RWPE2 (cell line): ENCODE data around the gene SP6.
A peak's percentile ranks its signal among the peaks of the same experiment; 100 is the strongest.

Experiments
- ATAC-seq: fragments of 200-7000 bp; cut with Tn5 transposase; 3 replicates; pipeline ENCODE4 v1.9.1; 2021; ENCODE audit warnings: low read depth
- DNase-seq: peaks from one replicate; pipeline ENCODE4 v3.0.0-alpha.2; 2020; ENCODE audit warnings: low spot score
- H3K27ac ChIP-seq: fragments of 450-650 bp; 2 replicates; pipeline ENCODE4 v1.5.1; 2017; ENCODE audit warnings: mild to moderate bottlenecking; ENCODE audit not compliant: poor library complexity, severe bottlenecking
- H3K27me3 ChIP-seq: fragments of 250-450 bp; sonication (Bioruptor Pico); 2 replicates; pipeline ENCODE4 v1.5.1; 2021; ENCODE audit warnings: mild to moderate bottlenecking, moderate library complexity; ENCODE audit not compliant: insufficient read depth, poor library complexity, severe bottlenecking
- H3K36me3 ChIP-seq: fragments of 250-450 bp; sonication (Bioruptor Pico); 2 replicates; pipeline ENCODE4 v1.5.1; 2020; ENCODE audit warnings: low read depth, mild to moderate bottlenecking, moderate library complexity
- H3K4me1 ChIP-seq: fragments of 250-450 bp; sonication (Bioruptor Pico); 2 replicates; pipeline ENCODE4 v1.5.1; 2021; ENCODE audit warnings: mild to moderate bottlenecking, moderate library complexity; ENCODE audit not compliant: insufficient read depth, poor library complexity, severe bottlenecking
- H3K4me3 ChIP-seq: fragments of 250-450 bp; sonication (Bioruptor Pico); 2 replicates; pipeline ENCODE4 v1.5.1; 2021; ENCODE audit warnings: mild to moderate bottlenecking, moderate library complexity; ENCODE audit not compliant: severe bottlenecking
- H3K9me3 ChIP-seq: fragments of 250-450 bp; sonication (Bioruptor Pico); 2 replicates; pipeline ENCODE4 v1.5.1; 2021; ENCODE audit warnings: mild to moderate bottlenecking, moderate library complexity; ENCODE audit not compliant: severe bottlenecking
- TF ChIP-seq, protein P1 (sequence below): fragments of 450-650 bp; IDR thresholded peaks from one replicate; pipeline ENCODE4 v1.5.1; 2017; ENCODE audit warnings: mild to moderate bottlenecking, moderate library complexity; ENCODE audit not compliant: poor library complexity, severe bottlenecking

Gene SP6

DNA sequence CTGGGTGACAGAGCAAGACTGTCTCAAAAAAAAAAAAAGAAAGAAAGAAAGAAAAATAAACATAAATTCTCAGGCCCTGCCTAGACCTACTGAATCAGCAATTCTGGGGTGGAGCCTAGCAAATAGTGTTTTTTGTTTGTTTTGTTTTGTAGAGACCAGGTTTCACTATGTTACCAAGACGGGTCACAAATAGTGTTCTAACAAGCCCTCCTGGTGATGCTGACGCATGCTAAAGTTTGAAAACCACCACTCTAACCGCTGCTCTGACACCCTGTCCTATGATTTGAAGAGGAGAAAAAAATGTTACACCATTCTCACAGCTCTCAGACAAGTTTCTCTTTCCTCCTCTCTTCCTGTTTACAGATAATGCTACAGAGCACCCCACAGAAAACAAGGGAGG, 21.1 kb downstream of the SP6 start:
- ATAC-seq, result no peak

DNA sequence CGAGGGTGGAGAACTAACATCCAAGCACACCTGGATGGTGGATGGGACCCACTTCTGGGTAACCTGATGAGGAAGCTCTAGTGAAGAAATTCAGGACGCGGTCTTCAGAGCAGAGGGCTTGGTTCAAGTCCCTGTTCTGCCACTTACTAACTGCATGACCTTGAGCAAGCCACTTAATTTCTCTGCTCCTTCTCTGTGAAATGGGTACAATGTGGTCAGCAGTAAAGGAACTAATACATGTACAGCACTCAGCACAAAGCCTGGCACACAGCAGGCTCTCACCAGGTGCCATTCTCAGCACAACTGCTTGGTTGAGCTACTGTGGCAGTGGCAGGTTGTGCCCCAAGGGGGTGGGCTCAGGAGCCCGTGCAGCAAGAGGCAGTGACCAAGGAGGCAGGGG, 27.4 kb downstream of the SP6 start:
- TF ChIP-seq, protein P1, sequence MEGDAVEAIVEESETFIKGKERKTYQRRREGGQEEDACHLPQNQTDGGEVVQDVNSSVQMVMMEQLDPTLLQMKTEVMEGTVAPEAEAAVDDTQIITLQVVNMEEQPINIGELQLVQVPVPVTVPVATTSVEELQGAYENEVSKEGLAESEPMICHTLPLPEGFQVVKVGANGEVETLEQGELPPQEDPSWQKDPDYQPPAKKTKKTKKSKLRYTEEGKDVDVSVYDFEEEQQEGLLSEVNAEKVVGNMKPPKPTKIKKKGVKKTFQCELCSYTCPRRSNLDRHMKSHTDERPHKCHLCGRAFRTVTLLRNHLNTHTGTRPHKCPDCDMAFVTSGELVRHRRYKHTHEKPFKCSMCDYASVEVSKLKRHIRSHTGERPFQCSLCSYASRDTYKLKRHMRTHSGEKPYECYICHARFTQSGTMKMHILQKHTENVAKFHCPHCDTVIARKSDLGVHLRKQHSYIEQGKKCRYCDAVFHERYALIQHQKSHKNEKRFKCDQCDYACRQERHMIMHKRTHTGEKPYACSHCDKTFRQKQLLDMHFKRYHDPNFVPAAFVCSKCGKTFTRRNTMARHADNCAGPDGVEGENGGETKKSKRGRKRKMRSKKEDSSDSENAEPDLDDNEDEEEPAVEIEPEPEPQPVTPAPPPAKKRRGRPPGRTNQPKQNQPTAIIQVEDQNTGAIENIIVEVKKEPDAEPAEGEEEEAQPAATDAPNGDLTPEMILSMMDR, result no peak
- Histone ChIP-seq H3K36me3 (peaks cover 40% of the 10 kb centered on the region), H3K9me3 (no peaks in the 10 kb centered on the region), H3K27ac (no peak overlapping the region), H3K27me3 (no peaks in the 10 kb centered on the region), H3K4me3 (no peak overlapping the region), H3K4me1 (peaks cover 12% of the 10 kb centered on the region)
- DNase-seq (no peak), ATAC-seq (no peak)

More for the DNA sequence above, 21.1 kb downstream of the SP6 start:
- H3K4me3 ChIP-seq, result no peak overlapping the region
- TF ChIP-seq, protein P1, result no peak
- peaks cover 43% of the 10 kb centered on the region for H3K36me3 ChIP-seq
- H3K9me3 ChIP-seq, result no peaks in the 10 kb centered on the region
- no peak for DNase-seq
- H3K27me3 ChIP-seq, result no peaks in the 10 kb centered on the region
- H3K4me1 ChIP-seq, result peaks cover 8% of the 10 kb centered on the region
- H3K27ac ChIP-seq, result no peak overlapping the region

DNA sequence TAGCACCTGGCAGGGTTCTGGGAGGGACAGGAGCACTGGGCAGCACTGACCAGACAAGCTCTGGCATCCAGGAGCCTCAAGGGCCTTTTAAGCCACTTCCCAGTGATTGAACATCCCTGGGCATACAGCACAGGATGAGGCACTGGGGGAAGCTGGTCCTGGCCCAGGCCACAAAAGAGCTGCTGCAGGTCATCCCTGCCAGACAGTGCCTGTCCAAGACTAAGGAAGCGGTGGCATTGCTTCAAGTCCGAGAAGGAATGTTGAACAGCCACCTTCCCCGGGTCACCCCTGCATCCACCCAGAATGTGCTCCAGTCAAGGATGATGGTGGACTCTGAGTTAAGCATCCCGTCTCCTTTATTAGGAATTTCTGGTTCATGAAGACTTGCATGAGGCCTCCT, 28.2 kb downstream of the SP6 start:
- no peaks in the 10 kb centered on the region for H3K9me3 ChIP-seq
- ATAC-seq (no peak), DNase-seq (no peak)
- no peaks in the 10 kb centered on the region for H3K27me3 ChIP-seq
- TF ChIP-seq, protein P1, result no peak
- peaks cover 12% of the 10 kb centered on the region for H3K4me1 ChIP-seq
- no peak overlapping the region for H3K4me3 ChIP-seq
- H3K36me3 ChIP-seq, result peaks cover 33% of the 10 kb centered on the region
- H3K27ac ChIP-seq, result no peak overlapping the region

DNA sequence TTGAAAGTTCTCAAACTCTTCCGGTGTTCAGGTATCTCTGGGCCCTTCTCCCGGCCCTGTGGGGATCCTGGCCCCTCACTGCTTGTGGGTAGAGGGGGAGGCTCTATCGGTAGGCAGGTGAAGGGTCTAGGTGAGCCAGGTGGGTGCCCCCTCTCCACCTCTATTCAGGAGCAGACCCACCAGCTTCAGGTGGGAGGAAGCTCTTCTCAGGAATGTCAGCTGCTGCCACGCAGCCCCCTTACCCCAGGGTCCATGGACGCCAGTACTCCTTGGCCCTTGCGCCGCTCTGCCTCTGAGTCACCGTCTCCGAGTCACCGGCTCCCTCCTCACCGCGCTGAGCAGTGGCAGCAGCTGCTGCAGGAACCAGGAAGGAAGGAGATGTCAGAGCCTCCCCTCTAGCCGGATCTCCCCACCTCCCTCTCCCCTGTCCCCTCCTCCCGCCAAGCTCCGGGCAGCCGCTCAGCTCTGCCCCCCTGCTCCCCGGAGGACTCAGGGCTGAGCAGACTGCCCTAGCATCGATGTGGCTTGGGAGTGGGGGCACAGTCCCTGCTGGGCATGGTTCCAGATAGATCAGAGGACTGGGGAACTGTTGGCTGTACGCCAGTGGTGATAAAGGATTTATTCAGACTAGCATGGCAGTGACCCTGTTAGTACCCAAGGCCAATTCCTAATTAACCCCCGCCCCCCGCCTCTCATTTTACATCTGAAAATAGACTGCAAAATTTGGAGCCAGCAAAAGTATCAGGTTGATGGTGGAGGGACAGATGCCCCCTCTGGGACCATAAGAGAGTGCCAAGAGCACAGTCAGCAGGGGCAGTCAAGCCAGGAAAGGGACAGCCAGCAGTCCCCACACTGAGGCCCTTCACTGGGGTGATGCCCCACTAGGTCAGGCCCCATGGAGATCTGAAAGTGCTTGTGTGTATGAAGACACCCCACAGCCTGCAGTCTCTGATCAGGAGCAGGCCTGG, 29.3 kb downstream of the SP6 start, which contains the start of gene OSBPL7:
Gene OSBPL7 (minus strand): TSS at position 371 of the 968 bp plus-strand sequence. CDS start 1,516 bp downstream, outside the sequence.
- TF ChIP-seq, protein P1, result peak; percentile 83
- DNase-seq, result no peak
- H3K36me3 ChIP-seq, result peaks cover 26% of the 10 kb centered on the region
- peak within 1 kb of the TSS; percentile 47 for H3K4me3 ChIP-seq
- H3K27me3 ChIP-seq, result no peaks in the 10 kb centered on the region
- peaks cover 12% of the 10 kb centered on the region for H3K4me1 ChIP-seq
- peak; percentile 89 for ATAC-seq
- peak within 1 kb of the TSS; percentile 27 for H3K27ac ChIP-seq
- no peaks in the 10 kb centered on the region for H3K9me3 ChIP-seq
